Mesothelial cell of epicardium (in vitro differentiated cells): ENCODE data around the gene GRIN2B. TPM values are rescaled to one million over a fixed set of nuclear protein-coding genes. Genes with fewer than 3 reads are reported as not detected.

Source experiments
- DNase-seq, 2 experiments: peaks; one replicate each; pipeline ENCODE4 v3.0.0; 2021; ENCODE audit warnings: low spot score in 2 of 2; ENCODE audit not compliant: unreplicated experiment in 2 of 2
- H3K27ac Mint-ChIP-seq: 2 replicates; pipeline ENCODE4 v1.8.0; 2021; ENCODE audit warnings: mixed read lengths
- H3K27me3 Mint-ChIP-seq: 2 replicates; pipeline ENCODE4 v1.8.0; 2021; ENCODE audit warnings: low read depth, mixed read lengths
- H3K36me3 Mint-ChIP-seq: 2 replicates; pipeline ENCODE4 v1.8.0; 2021; ENCODE audit warnings: mixed read lengths
- H3K4me1 Mint-ChIP-seq: 2 replicates; pipeline ENCODE4 v1.8.0; 2021; ENCODE audit warnings: mixed read lengths
- H3K4me3 Mint-ChIP-seq: 2 replicates; pipeline ENCODE4 v1.8.0; 2021; ENCODE audit warnings: mild to moderate bottlenecking, moderate library complexity, mixed read lengths
- H3K9me3 Mint-ChIP-seq: 2 replicates; pipeline ENCODE4 v1.8.0; 2021; ENCODE audit warnings: mixed read lengths
- CTCF ChIP-seq: fragments of 200-600 bp; sonication (generic); IDR thresholded peaks from one replicate; pipeline ENCODE4 v1.5.0; 2021; ENCODE audit warnings: antibody characterized with exemption; ENCODE audit not compliant: unreplicated experiment
- total RNA-seq: library from RNA; stranded (reverse); gene quantifications from 3 replicates; pipeline ENCODE4 v1.2.1, GENCODE V29; 2021

GRIN2B gene
- total RNA-seq, 1 donor from 2014 or later, result 0.78 TPM

GRCh38 chr12:13941258-13942249, 39.8 kb downstream of the GRIN2B start:
- H3K4me3 Mint-ChIP-seq, result no peak overlapping the region
- no peak overlapping the region for H3K27ac Mint-ChIP-seq
- peaks cover 13% of the 10 kb centered on the region for H3K9me3 Mint-ChIP-seq
- peaks cover 20% of the 10 kb centered on the region for H3K27me3 Mint-ChIP-seq
- no peak for TF ChIP-seq CTCF
- peaks cover 6% of the 10 kb centered on the region for H3K4me1 Mint-ChIP-seq
- peaks cover 2% of the 10 kb centered on the region for H3K36me3 Mint-ChIP-seq
- DNase-seq, result no peak

- peaks cover 14% of the 10 kb centered on the region for H3K9me3 Mint-ChIP-seq
- no peak for TF ChIP-seq CTCF
- no peak for DNase-seq
- no peak overlapping the region for H3K4me3 Mint-ChIP-seq
- no peak overlapping the region for H3K27ac Mint-ChIP-seq
- peaks cover 6% of the 10 kb centered on the region for H3K4me1 Mint-ChIP-seq
- H3K27me3 Mint-ChIP-seq, result peaks cover 20% of the 10 kb centered on the region
- peaks cover 2% of the 10 kb centered on the region for H3K36me3 Mint-ChIP-seq
Observed at GRCh38 chr12:13940335-13940865, 41.0 kb downstream of the GRIN2B start.

GRCh38 chr12:13937735-13938134, 43.7 kb downstream of the GRIN2B start:
- H3K36me3 Mint-ChIP-seq, result peaks cover 2% of the 10 kb centered on the region
- TF ChIP-seq CTCF, result no peak
- H3K27ac Mint-ChIP-seq, result no peak overlapping the region
- no peak overlapping the region for H3K4me3 Mint-ChIP-seq
- no peak for DNase-seq
- peaks cover 6% of the 10 kb centered on the region for H3K4me1 Mint-ChIP-seq
- H3K9me3 Mint-ChIP-seq, result peaks cover 14% of the 10 kb centered on the region
- peaks cover 12% of the 10 kb centered on the region for H3K27me3 Mint-ChIP-seq

- Mint-ChIP-seq H3K27me3 (no peaks in the 10 kb centered on the region), H3K36me3 (peaks cover 2% of the 10 kb centered on the region), H3K4me3 (no peak overlapping the region), H3K4me1 (peaks cover under 1% of the 10 kb centered on the region), H3K27ac (no peak overlapping the region), H3K9me3 (peaks cover 14% of the 10 kb centered on the region)
- DNase-seq, result no peak
- no peak for TF ChIP-seq CTCF
Observed at GRCh38 chr12:13935169-13935568, 46.2 kb downstream of the GRIN2B start.
